T1000 (cell line): ENCODE results near the gene SSX3.
"Not testable (repeated sequence)": the region's sequence is repeated elsewhere in the genome, so short reads cannot be mapped to it uniquely, and the experiment has no call there.

Source experiments
- DNase-seq: peaks from one replicate; lab custom pipeline; 2025; ENCODE audit warnings: mixed read lengths; lab: John Stamatoyannopoulos, UW

The SSX3 gene, protein sequence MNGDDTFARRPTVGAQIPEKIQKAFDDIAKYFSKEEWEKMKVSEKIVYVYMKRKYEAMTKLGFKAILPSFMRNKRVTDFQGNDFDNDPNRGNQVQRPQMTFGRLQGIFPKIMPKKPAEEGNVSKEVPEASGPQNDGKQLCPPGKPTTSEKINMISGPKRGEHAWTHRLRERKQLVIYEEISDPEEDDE

DNA sequence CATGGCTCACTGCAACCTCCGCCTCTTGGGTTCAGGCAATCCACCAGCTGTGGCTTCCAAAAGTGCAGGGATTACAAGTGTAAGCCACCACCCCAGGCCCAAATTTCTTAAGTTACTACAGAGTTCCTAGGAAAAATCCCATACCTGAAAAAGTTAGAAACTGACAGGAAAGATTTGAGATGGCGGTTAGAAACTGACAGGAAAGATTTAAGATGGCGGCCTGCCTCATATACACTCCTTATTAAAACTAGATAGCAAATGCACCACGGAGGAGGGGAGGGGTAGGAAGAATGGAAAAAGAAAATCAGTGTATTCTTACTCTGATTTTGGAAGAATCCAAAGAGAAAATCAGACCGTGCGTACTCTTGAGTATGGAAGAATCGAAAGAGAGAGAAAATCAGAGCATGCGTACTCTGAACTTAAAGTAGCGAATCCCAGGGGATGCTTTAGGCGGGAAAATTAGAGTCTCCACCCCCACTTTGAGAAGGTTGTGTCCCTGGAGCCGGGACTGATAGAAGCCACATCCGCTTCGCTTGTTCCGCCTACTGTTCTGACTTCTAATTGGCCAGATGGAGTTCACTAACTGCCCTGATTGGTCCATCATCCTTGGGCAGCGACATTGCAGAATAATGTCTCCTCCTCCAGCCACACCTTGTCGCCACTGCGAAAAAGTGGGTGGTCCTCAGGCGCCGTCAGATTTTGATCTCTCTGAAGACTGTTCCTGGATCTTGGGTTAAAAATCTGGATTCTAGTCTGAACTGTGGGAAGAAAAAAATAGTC is at the start of gene SSX3:
TSS of gene SSX3 (minus strand) at position 389 of the 780 bp plus-strand sequence. CDS start 1,454 bp downstream, outside the sequence.
- DNase-seq = not testable (repeated sequence)

DNA sequence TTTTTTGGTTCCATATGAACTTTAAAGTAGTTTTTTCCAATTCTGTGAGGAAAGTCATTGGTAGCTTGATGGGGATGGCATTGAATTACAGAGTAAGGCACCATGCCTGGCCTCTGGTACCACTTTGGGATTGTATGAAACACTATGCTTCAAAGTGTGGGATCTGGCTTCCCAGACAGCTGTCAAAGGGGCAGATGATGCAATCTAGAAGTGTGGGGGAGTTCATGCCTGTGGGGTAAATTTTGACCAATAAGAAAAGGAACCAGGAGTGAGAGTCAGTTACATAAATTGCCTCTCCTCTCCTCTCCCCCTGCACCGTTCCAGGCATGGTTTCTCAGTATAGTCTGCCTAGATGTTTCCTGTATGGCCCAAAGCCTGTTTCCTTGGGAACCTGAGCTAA is 41.3 kb upstream of the SSX3 start:
- DNase-seq = not testable (repeated sequence)

DNA sequence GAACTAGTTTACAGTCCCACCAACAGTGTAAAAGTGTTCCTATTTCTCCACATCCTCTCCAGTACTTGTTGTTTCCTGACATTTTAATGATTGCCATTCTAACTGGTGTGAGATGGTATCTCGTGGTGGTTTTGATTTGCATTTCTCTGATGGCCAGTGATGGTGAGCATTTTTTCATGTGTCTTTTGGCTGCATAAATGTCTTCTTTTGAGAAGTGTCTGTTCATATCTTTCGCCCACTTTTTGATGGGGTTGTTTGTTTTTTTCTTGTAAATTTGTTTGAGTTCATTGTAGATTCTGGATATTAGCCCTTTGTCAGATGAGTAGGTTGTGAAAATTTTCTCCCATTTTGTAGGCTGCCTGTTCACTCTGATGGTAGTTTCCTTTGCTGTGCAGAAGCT is 40.4 kb upstream of the SSX3 start:
- not testable (repeated sequence) for DNase-seq

DNA sequence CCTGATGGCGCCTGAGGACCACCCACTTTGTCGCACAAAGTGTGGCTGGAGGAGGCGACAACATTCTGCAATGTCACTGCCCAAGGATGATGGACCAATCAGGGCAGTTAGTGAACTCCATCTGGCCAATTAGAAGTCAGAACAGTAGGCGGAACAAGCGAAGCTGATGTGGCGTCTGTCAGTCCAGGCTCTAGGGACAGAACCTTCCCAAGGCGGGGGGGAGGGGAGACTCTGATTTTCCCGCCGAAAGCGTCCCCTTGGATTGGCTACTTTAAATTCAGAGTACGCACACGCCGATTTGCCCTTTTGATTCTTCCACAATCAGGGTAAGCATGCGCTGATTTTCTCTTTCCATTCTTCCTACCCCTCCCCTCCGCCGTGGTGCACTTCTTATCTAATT is 26.7 kb upstream of the SSX3 start, which contains the start of gene SSX4:
TSS of gene SSX4 (plus strand) at position 301 of the 400 bp plus-strand sequence. CDS start 515 bp downstream, outside the sequence.
- not testable (repeated sequence) for DNase-seq

DNA sequence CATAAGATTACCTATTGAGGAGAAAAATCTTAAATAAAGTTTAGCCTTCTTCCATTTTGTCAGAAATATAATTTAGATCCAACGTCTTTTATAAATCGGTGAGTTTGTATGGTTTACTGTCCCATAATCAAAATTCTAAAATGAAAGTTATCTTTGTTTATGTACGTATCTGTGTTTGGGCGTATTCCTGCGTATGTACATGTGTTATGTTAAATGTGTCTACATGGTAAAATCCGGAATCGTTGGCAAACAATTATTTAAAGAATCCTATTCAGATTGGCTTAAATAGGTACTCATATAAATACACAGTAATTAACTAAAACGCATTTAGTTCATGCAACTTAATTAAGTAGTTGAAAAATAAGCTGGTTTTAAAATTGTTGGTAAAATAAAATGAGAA is 13.9 kb upstream of the SSX3 start:
- not testable (repeated sequence) for DNase-seq

DNA sequence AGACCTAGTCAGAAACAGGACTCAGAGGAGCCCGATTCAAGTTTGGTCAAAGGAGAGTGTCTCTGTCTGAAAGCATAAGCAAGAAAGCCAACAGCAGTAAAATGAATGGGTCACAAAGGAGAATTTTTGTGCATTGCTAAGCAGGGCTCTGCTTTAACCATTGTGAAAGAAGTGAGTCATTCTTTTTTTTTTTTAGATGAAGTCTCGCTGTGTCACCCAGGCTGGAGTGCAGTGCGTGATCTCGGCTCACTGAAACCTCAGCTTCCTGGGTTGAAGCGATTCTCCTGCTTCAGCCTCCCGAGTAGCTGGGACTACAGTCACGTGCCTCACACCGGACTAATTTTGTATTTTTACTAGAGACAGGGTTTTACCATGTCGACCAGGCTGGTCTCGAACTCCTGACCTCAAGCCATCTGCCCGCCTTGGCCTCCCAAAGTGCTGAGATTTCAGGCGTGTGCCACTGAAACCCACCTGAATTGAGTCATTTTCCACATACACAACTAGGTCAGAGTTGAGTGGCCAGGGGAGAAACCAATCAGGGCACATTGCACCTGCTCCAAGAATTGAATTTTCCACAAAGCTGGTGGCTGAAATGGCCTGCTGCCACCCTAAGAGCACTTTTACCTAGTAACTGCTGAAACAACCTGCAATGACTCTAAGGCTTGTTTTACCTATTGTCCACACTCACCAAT is 11.4 kb upstream of the SSX3 start:
- DNase-seq = not testable (repeated sequence)

DNA sequence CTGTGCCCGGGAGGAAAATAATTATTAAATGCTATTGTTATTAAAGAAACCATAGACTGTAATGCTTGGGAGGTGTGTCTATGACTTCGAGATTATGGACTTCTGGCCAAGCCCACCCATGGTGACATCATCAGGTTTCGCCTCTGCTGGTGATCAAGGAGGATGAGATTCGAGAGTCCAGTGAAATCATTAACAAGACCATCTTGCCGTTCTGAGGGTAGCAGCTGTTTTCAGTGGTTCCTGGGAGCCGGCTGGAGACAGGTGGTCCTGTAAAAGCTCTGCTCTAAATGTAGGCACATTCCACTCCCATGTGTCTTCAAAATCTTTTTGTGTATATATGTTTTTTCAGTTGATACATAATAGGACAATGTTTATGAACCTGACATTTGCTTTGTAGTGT is 2.8 kb upstream of the SSX3 start:
- not testable (repeated sequence) for DNase-seq

DNA sequence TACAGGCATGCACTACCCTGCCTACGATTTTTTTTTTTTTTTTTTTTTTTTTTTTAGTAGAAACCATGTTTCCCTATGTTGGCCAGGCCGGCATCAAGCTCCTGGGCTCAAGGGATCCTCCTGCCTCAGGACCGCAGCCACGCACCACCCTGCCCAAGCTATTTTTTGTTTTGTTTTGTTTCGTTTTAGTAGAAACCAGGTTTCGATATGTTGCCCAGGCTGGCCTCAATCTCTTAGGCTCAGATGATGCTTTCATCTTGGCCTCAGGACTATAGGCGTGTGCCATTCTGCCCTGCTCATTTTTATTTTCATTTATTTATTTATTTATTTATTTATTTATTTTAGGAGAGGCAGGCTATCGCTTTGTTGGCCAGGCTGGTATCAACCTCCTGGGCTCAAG is 1.2 kb upstream of the SSX3 start:
- DNase-seq = no peak

DNA sequence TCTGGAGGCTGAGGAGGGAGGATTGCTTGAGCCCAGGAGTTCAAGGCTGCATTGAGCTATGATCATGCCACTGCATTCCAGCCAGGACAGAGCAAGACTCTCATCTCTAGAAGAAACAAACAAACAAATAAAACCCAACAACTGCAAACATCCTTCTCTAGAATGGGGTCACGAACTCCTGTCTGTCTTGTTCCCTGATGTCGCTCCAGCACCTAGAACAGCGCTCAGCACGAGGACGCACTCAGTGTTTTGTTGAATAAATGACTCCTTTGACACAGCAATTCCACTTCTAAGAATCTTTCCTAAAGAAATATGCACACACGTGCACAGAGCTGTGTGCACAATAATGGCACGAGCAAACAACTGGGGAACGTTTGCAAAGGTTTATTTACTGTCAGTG is 10.4 kb downstream of the SSX3 start:
- not testable (repeated sequence) for DNase-seq

DNA sequence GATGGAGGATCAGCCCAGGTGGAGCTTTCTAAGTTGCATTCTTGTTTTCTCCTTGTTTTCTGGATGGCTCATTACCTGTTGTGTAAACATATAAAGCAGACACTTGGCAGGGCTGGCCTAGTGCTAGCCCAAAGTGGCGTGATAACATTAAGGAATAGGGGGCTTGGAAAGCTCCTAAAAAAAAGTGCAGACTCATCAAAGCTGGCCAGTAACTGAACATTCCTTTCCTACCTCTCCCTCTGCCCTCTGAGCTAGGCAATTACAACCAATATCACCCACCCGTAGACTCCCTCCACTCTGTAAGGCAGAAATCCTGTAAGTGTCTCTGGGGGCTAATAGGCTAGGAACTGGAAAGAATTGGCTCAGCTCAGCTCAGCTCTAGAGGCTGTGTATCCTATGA is 42.5 kb downstream of the SSX3 start:
- DNase-seq = not testable (repeated sequence)

DNA sequence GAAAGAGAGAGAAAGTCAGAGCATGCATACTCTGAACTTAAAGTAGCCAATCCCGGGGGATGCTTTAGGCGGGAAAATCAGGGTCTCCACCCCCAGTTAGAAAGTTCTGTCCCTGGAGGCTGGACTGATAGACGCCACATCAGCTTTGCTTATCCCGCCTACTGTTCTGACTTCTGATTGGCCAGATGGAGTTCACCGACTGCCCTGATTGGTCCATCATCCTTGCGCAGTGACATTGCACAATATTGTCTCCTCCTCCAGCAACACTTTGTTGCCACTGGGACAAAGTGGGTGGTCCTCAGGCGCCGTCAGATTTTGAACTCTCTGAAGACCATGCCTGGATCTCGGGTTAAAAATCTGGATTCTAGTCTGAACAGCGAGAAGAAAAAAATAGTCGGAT is 50.3 kb downstream of the SSX3 start:
- no peak for DNase-seq
